Measurements from ENCODE around the gene SMIM45.

SMIM45 gene

DNA sequence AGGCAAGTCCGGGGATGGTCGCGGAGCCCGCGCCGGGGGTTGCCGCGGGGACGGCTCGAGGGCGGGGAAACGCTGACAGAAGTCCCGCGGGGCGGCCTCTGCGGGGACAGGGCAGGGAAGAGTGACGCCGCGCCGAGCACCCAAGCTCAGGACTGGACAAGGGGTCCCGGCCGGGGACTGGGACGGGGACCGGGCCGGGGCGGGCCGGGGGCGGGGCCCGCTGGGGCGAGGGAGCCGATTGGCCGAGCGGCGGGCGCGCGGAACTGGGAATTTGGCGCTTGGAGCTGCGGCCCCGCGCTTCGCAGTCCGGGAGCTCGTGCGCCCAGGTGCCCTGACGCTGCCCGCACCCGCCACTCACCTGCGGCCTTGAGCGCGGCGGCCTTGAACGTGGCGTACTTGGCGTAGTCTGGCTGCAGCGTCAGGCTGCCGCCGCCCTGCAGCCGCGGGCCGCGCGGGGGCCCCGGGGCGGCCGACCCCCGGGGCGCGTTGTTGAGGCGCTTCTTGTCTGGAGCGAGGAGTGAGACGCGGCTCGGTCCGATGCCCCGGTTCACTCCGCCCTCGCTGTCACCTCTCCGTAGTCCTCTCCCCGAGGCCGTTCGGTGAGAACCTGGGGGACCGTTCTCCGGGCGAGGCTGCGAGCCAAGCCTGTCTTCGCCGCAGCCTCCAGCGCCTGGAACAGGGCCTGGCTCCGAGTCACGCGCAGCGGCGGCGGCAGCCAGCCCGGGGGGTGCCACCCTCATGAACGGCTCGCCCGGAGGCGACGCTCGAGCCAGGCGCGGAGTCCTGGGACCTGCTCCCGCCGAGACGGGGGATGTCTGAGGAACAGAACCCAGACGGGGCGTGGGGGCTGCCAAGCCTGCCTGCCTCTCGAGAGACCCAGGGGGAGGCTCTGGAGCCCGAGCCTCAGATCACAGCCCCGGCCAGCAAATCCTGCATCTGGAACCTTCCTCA is 41.6 kb upstream of the SMIM45 start:
- no peak overlapping the region for H2AFZ ChIP-seq (ENCODE audit: low read depth)
- TF ChIP-seq, protein P1, sequence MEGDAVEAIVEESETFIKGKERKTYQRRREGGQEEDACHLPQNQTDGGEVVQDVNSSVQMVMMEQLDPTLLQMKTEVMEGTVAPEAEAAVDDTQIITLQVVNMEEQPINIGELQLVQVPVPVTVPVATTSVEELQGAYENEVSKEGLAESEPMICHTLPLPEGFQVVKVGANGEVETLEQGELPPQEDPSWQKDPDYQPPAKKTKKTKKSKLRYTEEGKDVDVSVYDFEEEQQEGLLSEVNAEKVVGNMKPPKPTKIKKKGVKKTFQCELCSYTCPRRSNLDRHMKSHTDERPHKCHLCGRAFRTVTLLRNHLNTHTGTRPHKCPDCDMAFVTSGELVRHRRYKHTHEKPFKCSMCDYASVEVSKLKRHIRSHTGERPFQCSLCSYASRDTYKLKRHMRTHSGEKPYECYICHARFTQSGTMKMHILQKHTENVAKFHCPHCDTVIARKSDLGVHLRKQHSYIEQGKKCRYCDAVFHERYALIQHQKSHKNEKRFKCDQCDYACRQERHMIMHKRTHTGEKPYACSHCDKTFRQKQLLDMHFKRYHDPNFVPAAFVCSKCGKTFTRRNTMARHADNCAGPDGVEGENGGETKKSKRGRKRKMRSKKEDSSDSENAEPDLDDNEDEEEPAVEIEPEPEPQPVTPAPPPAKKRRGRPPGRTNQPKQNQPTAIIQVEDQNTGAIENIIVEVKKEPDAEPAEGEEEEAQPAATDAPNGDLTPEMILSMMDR (conservative IDR thresholded peaks at IDR 0.05; ENCODE audit: low read depth, low read length): no peak
- no peak overlapping the region for H3K4me3 ChIP-seq (IDR thresholded peaks at IDR 0.05; ENCODE audit: insufficient read depth, low read depth, low read length)
- H3K4me1 ChIP-seq (ENCODE audit: low read depth, poor library complexity, severe bottlenecking): peaks cover 13% of the 10 kb centered on the region
- no peak overlapping the region for H3K27ac ChIP-seq
- H4K20me1 ChIP-seq (ENCODE audit: insufficient read depth): no peaks in the 10 kb centered on the region
- peaks cover 20% of the 10 kb centered on the region for H3K27me3 ChIP-seq (ENCODE audit: insufficient read depth, low read depth)
- no peak overlapping the region for H3K9ac ChIP-seq
- H3K79me2 ChIP-seq (ENCODE audit: insufficient read depth, low read depth): no peaks in the 10 kb centered on the region
- H3K36me3 ChIP-seq (ENCODE audit: insufficient read depth): no peaks in the 10 kb centered on the region
- no peak overlapping the region for H3K4me2 ChIP-seq

DNA sequence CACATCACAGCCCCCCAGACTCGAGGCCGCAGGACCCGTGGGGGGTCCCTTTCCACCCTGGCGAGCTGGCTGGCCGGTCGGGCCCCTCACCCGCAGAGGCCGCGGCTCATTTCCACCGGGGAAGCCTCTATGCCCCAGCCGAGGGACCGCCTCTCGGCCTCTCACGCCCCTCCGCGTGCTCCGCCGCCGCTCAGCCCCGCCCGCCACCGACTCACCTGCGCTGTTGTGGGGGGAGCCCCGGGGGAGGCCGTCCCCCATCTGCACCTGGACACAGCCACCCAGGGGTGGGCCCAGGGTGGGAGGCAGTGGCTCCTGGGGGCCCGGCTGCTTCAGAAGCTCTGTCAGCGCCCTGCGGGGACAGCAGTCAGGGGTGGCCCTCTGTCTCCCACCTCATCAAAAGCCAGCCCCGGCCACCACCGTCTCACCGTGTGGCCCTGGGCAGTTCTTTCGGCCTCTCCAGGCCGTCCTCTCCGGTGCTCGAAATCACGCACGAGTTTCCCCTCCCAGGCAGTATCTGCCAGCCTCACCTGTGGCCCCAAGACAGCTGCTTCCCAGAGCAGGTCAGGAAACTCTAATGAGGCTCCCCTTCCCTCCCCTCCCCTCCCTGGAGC is 40.8 kb upstream of the SMIM45 start:
- no peaks in the 10 kb centered on the region for H3K36me3 ChIP-seq (ENCODE audit: insufficient read depth)
- no peak overlapping the region for H3K4me3 ChIP-seq (IDR thresholded peaks at IDR 0.05; ENCODE audit: insufficient read depth, low read depth, low read length)
- H2AFZ ChIP-seq (ENCODE audit: low read depth): no peak overlapping the region
- no peak overlapping the region for H3K27ac ChIP-seq
- H3K9ac ChIP-seq: no peak overlapping the region
- no peaks in the 10 kb centered on the region for H3K79me2 ChIP-seq (ENCODE audit: insufficient read depth, low read depth)
- H3K27me3 ChIP-seq (ENCODE audit: insufficient read depth, low read depth): peaks cover 28% of the 10 kb centered on the region
- no peak overlapping the region for H3K4me2 ChIP-seq
- H3K4me1 ChIP-seq (ENCODE audit: low read depth, poor library complexity, severe bottlenecking): peaks cover 13% of the 10 kb centered on the region
- no peaks in the 10 kb centered on the region for H4K20me1 ChIP-seq (ENCODE audit: insufficient read depth)
- TF ChIP-seq, protein P1 (conservative IDR thresholded peaks at IDR 0.05; ENCODE audit: low read depth, low read length): no peak

DNA sequence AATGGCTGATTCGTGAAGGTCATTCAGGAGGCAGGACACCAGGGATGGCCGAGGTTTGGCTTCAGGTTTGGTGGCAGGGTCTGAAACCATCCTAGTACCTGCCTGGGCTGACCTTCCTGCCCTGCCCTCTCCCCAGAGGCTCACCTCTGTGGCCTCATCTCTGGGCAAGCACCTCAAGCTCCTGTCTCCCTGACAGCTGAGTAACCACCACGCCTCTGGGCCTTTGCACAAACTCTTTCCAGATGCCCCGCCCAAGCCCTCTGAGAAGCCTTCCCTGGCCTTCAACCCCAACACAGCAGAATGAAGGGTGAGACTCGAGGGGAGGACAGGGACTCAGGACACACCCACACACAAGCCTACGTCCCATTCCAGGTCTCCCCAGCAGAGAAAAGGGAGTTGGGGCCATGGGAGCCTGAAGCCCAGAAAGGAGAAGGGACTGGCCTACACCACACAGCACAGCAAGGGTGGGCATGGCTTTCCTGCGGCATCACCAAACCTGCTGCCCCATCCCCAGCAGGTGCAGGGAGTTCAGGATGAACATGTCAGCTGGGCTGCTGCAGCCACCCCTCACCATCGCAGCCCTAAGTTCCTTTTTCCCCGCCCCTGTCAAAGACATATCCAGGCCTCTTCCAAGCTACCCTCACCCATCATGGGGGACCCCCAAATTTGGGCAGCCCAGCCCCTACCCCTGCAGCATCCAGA is 39.5 kb upstream of the SMIM45 start:
- no peaks in the 10 kb centered on the region for H3K79me2 ChIP-seq (ENCODE audit: insufficient read depth, low read depth)
- peaks cover 13% of the 10 kb centered on the region for H3K4me1 ChIP-seq (ENCODE audit: low read depth, poor library complexity, severe bottlenecking)
- H3K36me3 ChIP-seq (ENCODE audit: insufficient read depth): no peaks in the 10 kb centered on the region
- H4K20me1 ChIP-seq (ENCODE audit: insufficient read depth): no peaks in the 10 kb centered on the region
- H3K4me3 ChIP-seq (IDR thresholded peaks at IDR 0.05; ENCODE audit: insufficient read depth, low read depth, low read length): no peak overlapping the region
- H2AFZ ChIP-seq (ENCODE audit: low read depth): no peak overlapping the region
- H3K9ac ChIP-seq: no peak overlapping the region
- H3K27ac ChIP-seq: no peak overlapping the region
- TF ChIP-seq, protein P1 (conservative IDR thresholded peaks at IDR 0.05; ENCODE audit: low read depth, low read length): no peak
- no peak overlapping the region for H3K4me2 ChIP-seq
- H3K27me3 ChIP-seq (ENCODE audit: insufficient read depth, low read depth): peaks cover 30% of the 10 kb centered on the region

DNA sequence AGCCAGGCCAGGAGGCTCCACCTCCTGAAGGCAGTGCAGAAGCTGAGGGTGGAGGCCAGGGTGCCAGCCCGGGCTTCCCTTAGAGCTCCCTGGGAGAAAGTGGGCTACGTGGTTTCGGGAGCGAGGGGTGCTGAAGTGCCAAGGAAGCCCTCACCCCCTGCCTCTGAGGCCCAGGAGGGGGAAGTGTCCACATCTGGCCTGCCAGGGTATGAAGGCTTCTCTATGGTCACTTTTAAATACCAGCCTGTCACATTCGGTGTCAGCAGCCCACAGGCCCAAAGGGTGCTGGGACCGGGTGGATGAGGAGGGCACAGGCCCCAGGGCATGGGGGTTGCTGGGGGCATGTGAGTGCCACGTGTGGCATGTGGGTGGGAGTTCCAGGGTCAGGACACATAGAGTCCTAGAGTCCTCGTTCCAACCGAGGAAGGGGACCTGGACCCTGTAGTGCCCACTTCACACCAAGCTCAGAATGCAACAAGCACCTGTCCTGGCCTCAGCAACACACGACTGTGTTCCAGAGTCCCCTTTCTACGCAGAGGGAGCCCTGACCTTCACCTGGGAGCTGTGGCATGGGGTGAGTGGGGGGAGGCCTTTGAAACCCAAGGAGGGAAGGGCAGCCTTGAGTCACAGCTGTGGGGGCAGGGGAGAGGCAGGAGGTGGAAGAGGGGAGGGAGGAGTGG is 38.8 kb upstream of the SMIM45 start:
- peaks cover 7% of the 10 kb centered on the region for H3K4me1 ChIP-seq (ENCODE audit: low read depth, poor library complexity, severe bottlenecking)
- H3K4me3 ChIP-seq (IDR thresholded peaks at IDR 0.05; ENCODE audit: insufficient read depth, low read depth, low read length): no peak overlapping the region
- H3K27ac ChIP-seq: no peak overlapping the region
- H3K4me2 ChIP-seq: no peak overlapping the region
- H3K9ac ChIP-seq: no peak overlapping the region
- no peaks in the 10 kb centered on the region for H3K36me3 ChIP-seq (ENCODE audit: insufficient read depth)
- no peaks in the 10 kb centered on the region for H4K20me1 ChIP-seq (ENCODE audit: insufficient read depth)
- H2AFZ ChIP-seq (ENCODE audit: low read depth): no peak overlapping the region
- TF ChIP-seq, protein P1 (conservative IDR thresholded peaks at IDR 0.05; ENCODE audit: low read depth, low read length): no peak
- no peaks in the 10 kb centered on the region for H3K79me2 ChIP-seq (ENCODE audit: insufficient read depth, low read depth)
- peaks cover 30% of the 10 kb centered on the region for H3K27me3 ChIP-seq (ENCODE audit: insufficient read depth, low read depth)
